Measurements from ENCODE around the gene UBL4A. TPM values are rescaled to one million over a fixed set of nuclear protein-coding genes. Genes with fewer than 3 reads are reported as not detected.

UBL4A gene
- total RNA-seq, 4 donors from 2014 or later: 32.9 to 63.4 (median 41.3) TPM

GRCh38 chrX:154494715-154495114, 8.3 kb upstream of the UBL4A start:
- intact Hi-C loops (cut with DNase I): no loop called here
- WGBS, 2 donors: 80 to 100% methylated on average over 1 to 2 of the region's 3 CpGs
- Histone ChIP-seq H3K4me1 (no peaks in the 10 kb centered on the region), H3K4me3 (replicated peaks in 1 of 3) (no peak overlapping the region), H3K27me3 (no peaks in the 10 kb centered on the region), H3K27ac (no peak overlapping the region), H3K9me3 (no peaks in the 10 kb centered on the region), H3K36me3 (no peaks in the 10 kb centered on the region)
- no peak for DNase-seq
- TF ChIP-seq, protein P1, sequence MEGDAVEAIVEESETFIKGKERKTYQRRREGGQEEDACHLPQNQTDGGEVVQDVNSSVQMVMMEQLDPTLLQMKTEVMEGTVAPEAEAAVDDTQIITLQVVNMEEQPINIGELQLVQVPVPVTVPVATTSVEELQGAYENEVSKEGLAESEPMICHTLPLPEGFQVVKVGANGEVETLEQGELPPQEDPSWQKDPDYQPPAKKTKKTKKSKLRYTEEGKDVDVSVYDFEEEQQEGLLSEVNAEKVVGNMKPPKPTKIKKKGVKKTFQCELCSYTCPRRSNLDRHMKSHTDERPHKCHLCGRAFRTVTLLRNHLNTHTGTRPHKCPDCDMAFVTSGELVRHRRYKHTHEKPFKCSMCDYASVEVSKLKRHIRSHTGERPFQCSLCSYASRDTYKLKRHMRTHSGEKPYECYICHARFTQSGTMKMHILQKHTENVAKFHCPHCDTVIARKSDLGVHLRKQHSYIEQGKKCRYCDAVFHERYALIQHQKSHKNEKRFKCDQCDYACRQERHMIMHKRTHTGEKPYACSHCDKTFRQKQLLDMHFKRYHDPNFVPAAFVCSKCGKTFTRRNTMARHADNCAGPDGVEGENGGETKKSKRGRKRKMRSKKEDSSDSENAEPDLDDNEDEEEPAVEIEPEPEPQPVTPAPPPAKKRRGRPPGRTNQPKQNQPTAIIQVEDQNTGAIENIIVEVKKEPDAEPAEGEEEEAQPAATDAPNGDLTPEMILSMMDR (IDR thresholded peaks at IDR 0.05): no peak
- no peak for TF ChIP-seq POLR2A (IDR thresholded peaks at IDR 0.05)

- H3K27me3 ChIP-seq: no peaks in the 10 kb centered on the region
- H3K27ac ChIP-seq: peak within 1 kb of the TSS; percentile 76 to 89 (median 89)
- intact Hi-C loops (cut with DNase I): no loop called here
- peak within 1 kb of the TSS; percentile 26 to 56 (median 32) for H3K4me3 ChIP-seq (replicated peaks in 1 of 3)
- peaks cover 0 to 2% of the 10 kb centered on the region in 2 donors for H3K4me1 ChIP-seq
- WGBS, 2 donors: 0% methylated on average over 1 to 2 of the region's 71 CpGs
- TF ChIP-seq POLR2A (IDR thresholded peaks at IDR 0.05): peak; percentile 71 to 84
- TF ChIP-seq, protein P1 (IDR thresholded peaks at IDR 0.05): peak in 1 of 6 experiments; percentile 17
- DNase-seq: peak; percentile 92
- no peaks in the 10 kb centered on the region for H3K9me3 ChIP-seq
- no peaks in the 10 kb centered on the region for H3K36me3 ChIP-seq
Observed at GRCh38 chrX:154490414-154491083, 4.1 kb upstream of the UBL4A start, which contains the start of gene SLC10A3. SLC10A3 (minus strand) TSS chrX:154490629; CDS start chrX:154488940, 1,689 bp downstream.

- no peaks in the 10 kb centered on the region for H3K27me3 ChIP-seq
- DNase-seq: peak; percentile 25 to 27
- TF ChIP-seq POLR2A (IDR thresholded peaks at IDR 0.05): no peak
- H3K27ac ChIP-seq: peak overlapping the region; percentile 59 to 89 (median 70)
- intact Hi-C loops (cut with DNase I): no loop called here
- 17% methylated on average over 1 of the region's 19 CpGs; no CpG with 5 or more reads in 1 of the 2 donors for WGBS, 2 donors
- H3K36me3 ChIP-seq: no peaks in the 10 kb centered on the region
- H3K9me3 ChIP-seq: no peaks in the 10 kb centered on the region
- H3K4me3 ChIP-seq (replicated peaks in 1 of 3): peak overlapping the region; percentile 26 to 56 (median 32)
- peaks cover 0 to 7% of the 10 kb centered on the region in 2 donors for H3K4me1 ChIP-seq
Observed at GRCh38 chrX:154490021-154490413, 3.6 kb upstream of the UBL4A start.

GRCh38 chrX:154489182-154489581, 2.8 kb upstream of the UBL4A start:
- H3K4me1 ChIP-seq: peaks cover 0 to 13% of the 10 kb centered on the region in 2 donors
- WGBS, 2 donors: 90 to 100% methylated on average over 1 to 2 of the region's 4 CpGs
- no peak overlapping the region for H3K4me3 ChIP-seq (replicated peaks in 1 of 3)
- H3K9me3 ChIP-seq: no peaks in the 10 kb centered on the region
- intact Hi-C loops (cut with DNase I): loop anchor here (5.0 kb wide), 1 partner anchor 52 kb away; the partner anchor contains the start of gene GDI1
- no peak for TF ChIP-seq POLR2A (IDR thresholded peaks at IDR 0.05)
- TF ChIP-seq, protein P1 (IDR thresholded peaks at IDR 0.05): no peak
- no peak for DNase-seq
- no peak overlapping the region for H3K27ac ChIP-seq
- H3K36me3 ChIP-seq: no peaks in the 10 kb centered on the region
- no peaks in the 10 kb centered on the region for H3K27me3 ChIP-seq

DNA sequence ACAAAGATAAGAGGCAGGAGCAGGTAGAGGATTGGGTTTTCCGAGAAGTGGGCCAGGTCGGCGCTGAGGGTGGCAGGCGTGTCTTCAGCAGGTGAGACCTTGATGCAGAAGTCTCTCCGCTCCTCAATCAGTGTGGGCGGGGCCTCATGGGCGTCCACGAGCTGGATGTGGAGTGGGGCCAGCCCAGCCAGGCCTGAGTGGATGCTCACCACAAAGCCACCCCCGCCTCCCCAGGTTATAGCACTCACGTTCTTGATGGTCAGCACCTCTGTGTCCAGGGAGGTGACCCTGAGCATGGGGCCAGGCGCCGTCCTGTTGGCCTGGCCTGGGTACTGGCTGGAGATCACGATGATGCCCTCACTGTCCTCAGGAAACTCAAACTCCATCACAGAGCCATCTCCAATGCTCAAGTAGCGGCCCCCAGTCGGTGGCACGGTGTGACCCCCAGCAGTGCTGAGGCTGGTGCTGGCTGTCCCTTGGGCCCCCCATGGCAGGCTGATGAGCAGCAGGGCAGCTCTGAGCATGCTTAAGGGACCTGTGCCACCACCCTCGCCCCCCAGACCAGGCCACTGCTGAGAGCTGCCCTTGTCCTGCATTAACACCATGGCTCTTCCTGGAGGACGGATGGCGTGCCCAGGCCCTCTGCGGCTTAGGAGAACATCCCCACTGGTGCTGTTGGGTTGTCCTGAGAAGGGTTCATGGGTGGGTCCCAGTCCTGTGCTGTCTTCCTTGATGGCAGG, 2.1 kb upstream of the UBL4A start:
- Histone ChIP-seq H3K4me1 (peaks cover 0 to 13% of the 10 kb centered on the region in 2 donors), H3K27ac (no peak overlapping the region), H3K36me3 (no peaks in the 10 kb centered on the region), H3K27me3 (no peaks in the 10 kb centered on the region), H3K4me3 (replicated peaks in 1 of 3) (no peak overlapping the region), H3K9me3 (no peaks in the 10 kb centered on the region)
- no CpG with 5 or more reads among the region's 20 CpGs for WGBS, 2 donors
- intact Hi-C loops (cut with DNase I): loop anchor here (5.0 kb wide), 1 partner anchor 51 kb away; the partner anchor contains the start of gene GDI1
- TF ChIP-seq POLR2A (IDR thresholded peaks at IDR 0.05): no peak
- TF ChIP-seq, protein P1 (IDR thresholded peaks at IDR 0.05): no peak
- DNase-seq: no peak

Data from thyroid gland (tissue), 4 donors.